ENCODE data around the gene LDHA. TPM values are rescaled to one million over a fixed set of nuclear protein-coding genes. Genes with fewer than 3 reads are reported as not detected.
A peak's percentile ranks its signal among the peaks of the same experiment; 100 is the strongest.

Gene LDHA
- polyA plus RNA-seq, 2 of the 4 experiments (the other 2 are of a cell fraction) = 2,571 to 4,418 TPM

DNA sequence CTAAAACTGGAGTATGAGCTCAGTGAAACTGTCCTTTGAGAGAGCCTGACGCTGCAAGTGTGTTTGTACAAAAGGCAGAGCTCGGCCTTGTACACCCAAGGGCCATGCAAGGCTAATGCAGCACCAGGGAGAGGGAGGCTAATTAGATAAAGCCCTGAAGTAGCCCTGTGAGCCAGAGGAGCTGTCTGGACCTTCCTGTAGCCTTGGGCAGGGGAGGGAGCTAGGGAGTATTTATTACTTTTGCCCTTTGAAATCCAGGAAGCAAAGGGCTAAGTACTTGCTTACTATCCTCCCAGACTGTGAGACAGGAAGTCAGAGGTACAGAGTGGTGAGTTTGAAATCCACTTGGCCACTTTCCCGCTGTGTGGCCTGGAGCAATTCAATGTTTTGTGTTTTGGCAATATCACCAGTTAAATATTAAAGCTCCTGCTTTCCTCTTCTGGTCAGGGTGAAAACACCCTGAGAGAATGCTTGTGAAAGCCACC is 10.2 kb upstream of the LDHA start:
- FAIRE-seq = peak; percentile 77

DNA sequence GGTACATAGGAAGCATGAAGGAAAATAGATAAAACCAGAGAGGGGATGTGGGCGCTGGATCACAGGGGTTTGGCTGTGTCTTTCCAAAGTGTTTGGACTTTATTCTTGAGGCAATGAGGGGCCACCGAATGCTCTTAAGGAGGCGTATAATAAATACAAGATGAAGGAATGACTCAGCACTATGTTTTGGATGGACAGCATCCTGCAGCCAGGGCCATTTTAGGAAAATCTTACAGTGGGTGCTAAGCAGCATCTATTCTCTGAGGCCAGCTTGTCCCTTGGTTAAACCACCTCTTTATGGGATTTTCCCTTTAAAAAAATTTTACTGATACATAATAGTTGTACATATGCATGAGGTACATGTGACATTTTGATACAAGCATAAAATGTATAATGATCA is 4.3 kb upstream of the LDHA start:
- Histone ChIP-seq H3K4me2 (no peak overlapping the region), H3K9me3 (no peaks in the 10 kb centered on the region), H3K4me3 (no peak overlapping the region), H3K27ac (peak overlapping the region; percentile 95 to 97), H3K4me1 (peaks cover 74% of the 10 kb centered on the region)
- no peak for ATAC-seq
- TF ChIP-seq ZNF302 (CRISPR knock-in tag; IDR thresholded peaks at IDR 0.05) (no peak), FOXS1 (CRISPR knock-in tag; IDR thresholded peaks at IDR 0.05) (no peak), MYC (IDR thresholded peaks at IDR 0.05; ENCODE audit: borderline replicate concordance, low read length) (no peak), NFE2L2 (conservative IDR thresholded peaks at IDR 0.05; ENCODE audit: low read length) (peak; percentile 67), MAFK (IDR thresholded peaks at IDR 0.05; ENCODE audit: partially characterized antibody) (peak; percentile 85), PHF8 (IDR thresholded peaks at IDR 0.05; ENCODE audit: borderline replicate concordance, low read depth) (no peak), POLR2A (IDR thresholded peaks at IDR 0.05; ENCODE audit: low read length) (no peak), RARB (CRISPR knock-in tag; IDR thresholded peaks at IDR 0.05) (no peak), EP300 (IDR thresholded peaks at IDR 0.05) (no peak), EHF (CRISPR knock-in tag; IDR thresholded peaks at IDR 0.05) (no peak)
- TF ChIP-seq, protein P1, sequence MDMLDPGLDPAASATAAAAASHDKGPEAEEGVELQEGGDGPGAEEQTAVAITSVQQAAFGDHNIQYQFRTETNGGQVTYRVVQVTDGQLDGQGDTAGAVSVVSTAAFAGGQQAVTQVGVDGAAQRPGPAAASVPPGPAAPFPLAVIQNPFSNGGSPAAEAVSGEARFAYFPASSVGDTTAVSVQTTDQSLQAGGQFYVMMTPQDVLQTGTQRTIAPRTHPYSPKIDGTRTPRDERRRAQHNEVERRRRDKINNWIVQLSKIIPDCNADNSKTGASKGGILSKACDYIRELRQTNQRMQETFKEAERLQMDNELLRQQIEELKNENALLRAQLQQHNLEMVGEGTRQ (IDR thresholded peaks at IDR 0.05) = no peak
- TF ChIP-seq, protein P2, sequence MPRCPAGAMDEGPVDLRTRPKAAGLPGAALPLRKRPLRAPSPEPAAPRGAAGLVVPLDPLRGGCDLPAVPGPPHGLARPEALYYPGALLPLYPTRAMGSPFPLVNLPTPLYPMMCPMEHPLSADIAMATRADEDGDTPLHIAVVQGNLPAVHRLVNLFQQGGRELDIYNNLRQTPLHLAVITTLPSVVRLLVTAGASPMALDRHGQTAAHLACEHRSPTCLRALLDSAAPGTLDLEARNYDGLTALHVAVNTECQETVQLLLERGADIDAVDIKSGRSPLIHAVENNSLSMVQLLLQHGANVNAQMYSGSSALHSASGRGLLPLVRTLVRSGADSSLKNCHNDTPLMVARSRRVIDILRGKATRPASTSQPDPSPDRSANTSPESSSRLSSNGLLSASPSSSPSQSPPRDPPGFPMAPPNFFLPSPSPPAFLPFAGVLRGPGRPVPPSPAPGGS (IDR thresholded peaks at IDR 0.05) = no peak
- WGBS (ENCODE audit: missing lambda C conversion rate) = 88% methylated on average over 3 of the region's 3 CpGs
- FAIRE-seq = no peak
- POLR2A ChIA-PET = no interaction called here
- CTCF ChIA-PET = interaction anchor here (0.7 to 1.3 kb wide), 2 partner anchors 14 to 17 kb away, joined by 4 to 5 read pairs; no protein-coding TSS in a partner anchor
- no peak for DNase-seq (ENCODE audit: low read depth in 1 of 2, low spot score in 1 of 2)

More for the DNA sequence above, 10.2 kb upstream of the LDHA start:
- ChIA-PET CTCF (interaction anchor here (0.5 to 2.3 kb wide), 5 partner anchors 11 to 269 kb away, joined by 3 to 18 read pairs (median 3); partner anchors contain the start of gene LDHA), POLR2A (interaction anchor here (0.7 to 4.6 kb wide), 10 partner anchors 11 to 251 kb away, joined by 3 to 170 read pairs (median 4); partner anchors contain the start of genes HPS5, LDHA and TSG101)
- ATAC-seq (peak; percentile 77 to 83), DNase-seq (ENCODE audit: low read depth in 1 of 2, low spot score in 1 of 2) (peak; percentile 88 to 94)
- no peaks in the 10 kb centered on the region for H3K9me3 ChIP-seq
- no peak overlapping the region for H3K4me3 ChIP-seq
- H3K27ac ChIP-seq = peak overlapping the region; percentile 95 to 97
- WGBS (ENCODE audit: missing lambda C conversion rate) = 0% methylated on average over 3 of the region's 3 CpGs
- TF ChIP-seq POLR2A (IDR thresholded peaks at IDR 0.05; ENCODE audit: low read length) = no peak
- TF ChIP-seq SMC3 (IDR thresholded peaks at IDR 0.05) = peak; percentile 16; the same call in 2 of the 3 replicates
- TF ChIP-seq TFCP2L1 (CRISPR knock-in tag; IDR thresholded peaks at IDR 0.05) = no peak
- no peak for TF ChIP-seq FOSL2 (IDR thresholded peaks at IDR 0.05)
- no peak for TF ChIP-seq FOSL2 (CRISPR knock-in tag; IDR thresholded peaks at IDR 0.05)
- TF ChIP-seq, protein P3, sequence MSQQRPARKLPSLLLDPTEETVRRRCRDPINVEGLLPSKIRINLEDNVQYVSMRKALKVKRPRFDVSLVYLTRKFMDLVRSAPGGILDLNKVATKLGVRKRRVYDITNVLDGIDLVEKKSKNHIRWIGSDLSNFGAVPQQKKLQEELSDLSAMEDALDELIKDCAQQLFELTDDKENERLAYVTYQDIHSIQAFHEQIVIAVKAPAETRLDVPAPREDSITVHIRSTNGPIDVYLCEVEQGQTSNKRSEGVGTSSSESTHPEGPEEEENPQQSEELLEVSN (IDR thresholded peaks at IDR 0.05; ENCODE audit: borderline replicate concordance, low read depth) = 0 out of 2 replicates have a peak, but pooled peaks have one; percentile 11
- no peak for TF ChIP-seq FOXS1 (CRISPR knock-in tag; IDR thresholded peaks at IDR 0.05)
- no peak for TF ChIP-seq CHD2 (IDR thresholded peaks at IDR 0.05; ENCODE audit: low read length, partially characterized antibody)
- peak; percentile 54; the same call in 1 of the 2 replicates for TF ChIP-seq GATA3 (IDR thresholded peaks at IDR 0.05; ENCODE audit: borderline replicate concordance)
- TF ChIP-seq, protein P4, sequence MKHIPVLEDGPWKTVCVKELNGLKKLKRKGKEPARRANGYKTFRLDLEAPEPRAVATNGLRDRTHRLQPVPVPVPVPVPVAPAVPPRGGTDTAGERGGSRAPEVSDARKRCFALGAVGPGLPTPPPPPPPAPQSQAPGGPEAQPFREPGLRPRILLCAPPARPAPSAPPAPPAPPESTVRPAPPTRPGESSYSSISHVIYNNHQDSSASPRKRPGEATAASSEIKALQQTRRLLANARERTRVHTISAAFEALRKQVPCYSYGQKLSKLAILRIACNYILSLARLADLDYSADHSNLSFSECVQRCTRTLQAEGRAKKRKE (CRISPR knock-in tag; IDR thresholded peaks at IDR 0.05; ENCODE audit: low read depth) = no peak
- TF ChIP-seq RARB (CRISPR knock-in tag; IDR thresholded peaks at IDR 0.05) = no peak
- peak; percentile 63 to 82; a peak in 3 of 5 replicates for TF ChIP-seq JUN (IDR thresholded peaks at IDR 0.05)
- TF ChIP-seq ESRRA (IDR thresholded peaks at IDR 0.05; ENCODE audit: borderline replicate concordance, low read length) = no peak
- TF ChIP-seq EP300 (IDR thresholded peaks at IDR 0.05) = peak; percentile 24 to 71; a peak in 2 of 5 replicates
- peak in 1 of 2 experiments; percentile 14; a peak in 3 of 5 replicates for TF ChIP-seq RAD21 (conservative IDR thresholded peaks at IDR 0.05 in 1 of 2, IDR thresholded peaks at IDR 0.05 in 1 of 2)
- TF ChIP-seq CEBPB (IDR thresholded peaks at IDR 0.05) = peak; percentile 47 to 78
- no peak for TF ChIP-seq SREBF2 (IDR thresholded peaks at IDR 0.05)
- TF ChIP-seq NR3C1 (IDR thresholded peaks at IDR 0.05) = no peak
- no peak for TF ChIP-seq ZC3H11A (IDR thresholded peaks at IDR 0.05)
- peak; percentile 1 for TF ChIP-seq MAFK (IDR thresholded peaks at IDR 0.05; ENCODE audit: partially characterized antibody)
- no peak for TF ChIP-seq POLR2AphosphoS2 (conservative IDR thresholded peaks at IDR 0.05; ENCODE audit: low read length)
- peaks cover 59% of the 10 kb centered on the region for H3K4me1 ChIP-seq
- peak overlapping the region; percentile 80 for H3K4me2 ChIP-seq

Measured in A549 (cell line).